Hindlimb muscle (tissue), 1 donor: ENCODE results near the gene TSPAN4. TPM values are rescaled to one million over a fixed set of nuclear protein-coding genes. Genes with fewer than 3 reads are reported as not detected.

Source experiments
- DNase-seq: peaks from one replicate; pipeline ENCODE4 v3.0.0-alpha.2; 2013
- polyA plus RNA-seq: library from polyadenylated mRNA; unstranded; fragments of 120-200 nt; gene quantifications from one replicate; pipeline ENCODE4 v1.2.1, GENCODE V29; 2013; ENCODE audit not compliant: insufficient read length

TSPAN4 gene
- polyA plus RNA-seq, 1 donor, result 55.0 TPM

GRCh38 chr11:889257-889656 lies 46.6 kb downstream of the TSPAN4 start:
- no peak for DNase-seq

GRCh38 chr11:889687-890475 lies 47.2 kb downstream of the TSPAN4 start:
- DNase-seq, result no peak

- DNase-seq, result no peak
Observed at GRCh38 chr11:890794-891540, 48.3 kb downstream of the TSPAN4 start.

GRCh38 chr11:893008-893654 lies 50.5 kb downstream of the TSPAN4 start:
- DNase-seq, result no peak

DNA sequence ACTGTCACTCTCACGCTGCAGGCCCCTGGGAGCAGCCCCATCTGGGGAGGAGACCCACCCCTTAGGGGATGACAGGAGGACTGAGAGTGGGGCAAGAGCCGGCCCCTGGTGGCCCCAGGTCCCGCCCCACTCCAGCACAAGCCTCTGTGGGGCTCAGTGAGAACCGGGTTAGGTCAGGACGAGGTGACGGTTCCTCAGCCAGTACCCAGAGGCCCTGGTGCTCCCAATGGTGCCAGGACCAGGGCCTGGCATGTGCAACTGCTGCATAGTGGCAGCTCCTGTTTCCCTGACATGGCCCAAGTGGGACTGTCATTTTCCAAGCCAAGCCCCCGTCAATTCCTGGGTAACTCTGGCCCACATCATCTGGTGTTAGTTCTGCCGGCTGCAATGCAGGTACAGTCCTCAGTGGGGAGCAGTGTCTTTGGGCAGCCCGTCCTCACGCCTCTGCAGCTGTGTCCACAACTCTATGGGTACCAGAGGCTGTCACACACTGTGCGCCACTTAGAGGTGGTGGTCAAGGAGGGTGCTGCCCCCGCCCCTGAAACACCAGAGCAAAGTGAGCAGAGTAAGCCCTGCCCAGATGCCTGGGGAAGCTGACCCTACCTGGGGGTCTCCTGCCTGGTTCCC lies 52.0 kb downstream of the TSPAN4 start:
- no peak for DNase-seq

DNA sequence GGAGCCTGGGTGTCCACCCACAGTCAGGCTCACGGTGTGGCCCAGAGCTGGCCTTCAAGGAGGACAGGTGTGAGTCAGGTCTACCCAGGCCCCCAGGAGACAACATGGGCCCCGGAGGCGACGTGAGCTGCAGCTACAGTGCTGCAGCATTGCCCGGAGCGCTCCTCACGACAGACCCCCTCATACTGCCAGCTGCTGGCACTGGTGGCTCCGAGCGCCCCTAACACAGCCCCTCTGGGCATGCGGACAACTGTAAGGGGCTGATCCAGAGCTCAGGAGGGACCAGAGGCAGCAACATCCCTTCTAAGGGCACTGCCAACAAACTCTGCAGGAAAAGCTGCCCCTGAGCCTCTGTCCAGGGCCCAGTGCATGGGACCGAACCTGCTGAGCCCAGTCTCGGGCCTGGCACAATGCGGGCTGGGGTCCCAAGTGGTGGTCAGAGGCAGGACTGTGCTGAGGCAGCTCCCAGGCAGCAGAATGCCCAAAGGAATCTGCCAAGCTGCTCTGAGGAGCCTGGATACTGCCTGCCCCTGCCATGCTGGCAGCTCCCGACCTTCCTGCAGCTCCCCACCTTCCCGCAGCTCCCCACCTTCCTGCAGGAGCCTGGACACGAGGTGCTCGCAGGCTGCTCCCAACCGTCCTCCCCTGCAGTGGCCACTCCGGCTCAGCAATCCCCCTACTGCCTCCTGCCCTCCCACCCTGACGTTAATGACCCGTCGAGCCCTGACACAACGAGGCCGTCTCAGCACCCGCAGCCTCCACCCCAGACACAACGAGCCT lies 52.9 kb downstream of the TSPAN4 start:
- DNase-seq, result no peak

- peak; percentile 50 for DNase-seq
Observed at GRCh38 chr11:897253-898142, 54.8 kb downstream of the TSPAN4 start.

DNA sequence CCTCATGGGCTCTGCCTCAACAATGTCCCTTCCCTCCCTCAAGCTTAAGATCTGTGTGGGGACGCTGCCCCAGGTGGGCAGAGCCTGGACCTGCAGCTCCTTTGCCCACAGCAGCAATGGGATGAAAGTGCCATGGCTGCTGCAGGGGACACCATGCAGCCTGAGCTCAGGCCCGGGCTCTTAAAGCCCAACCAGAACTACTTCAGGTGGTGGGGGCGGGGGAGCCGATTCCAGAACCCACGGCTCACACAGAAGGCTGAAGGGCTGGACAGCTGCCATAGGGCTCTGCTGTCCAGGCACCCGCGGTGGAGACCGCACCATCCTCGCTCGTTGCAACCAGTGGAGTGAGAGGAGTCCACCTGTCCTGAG lies 55.5 kb downstream of the TSPAN4 start:
- DNase-seq, result no peak

- peak; percentile 29 for DNase-seq
Observed at GRCh38 chr11:898540-899190, 56.0 kb downstream of the TSPAN4 start.

DNA sequence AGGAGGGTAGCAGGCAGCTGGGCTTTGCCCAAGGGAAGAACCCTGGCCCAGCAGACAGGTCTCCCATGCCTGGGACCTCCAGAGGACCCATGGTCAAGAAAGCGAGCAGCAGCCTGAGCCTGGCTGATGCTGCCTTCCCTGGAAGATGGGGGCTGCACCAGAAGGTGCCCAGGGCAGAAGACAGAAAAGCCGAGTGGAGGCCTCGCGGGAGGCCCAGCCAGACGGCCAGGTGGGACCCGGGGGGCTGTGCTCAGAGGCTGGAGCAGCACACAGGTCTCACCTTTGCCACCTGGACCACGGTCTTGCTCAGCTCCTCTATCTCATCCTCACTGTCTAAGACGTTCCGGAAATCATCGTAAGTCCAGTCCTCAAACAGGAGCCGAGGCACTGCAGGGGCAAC lies 57.1 kb downstream of the TSPAN4 start:
- DNase-seq, result no peak

DNA sequence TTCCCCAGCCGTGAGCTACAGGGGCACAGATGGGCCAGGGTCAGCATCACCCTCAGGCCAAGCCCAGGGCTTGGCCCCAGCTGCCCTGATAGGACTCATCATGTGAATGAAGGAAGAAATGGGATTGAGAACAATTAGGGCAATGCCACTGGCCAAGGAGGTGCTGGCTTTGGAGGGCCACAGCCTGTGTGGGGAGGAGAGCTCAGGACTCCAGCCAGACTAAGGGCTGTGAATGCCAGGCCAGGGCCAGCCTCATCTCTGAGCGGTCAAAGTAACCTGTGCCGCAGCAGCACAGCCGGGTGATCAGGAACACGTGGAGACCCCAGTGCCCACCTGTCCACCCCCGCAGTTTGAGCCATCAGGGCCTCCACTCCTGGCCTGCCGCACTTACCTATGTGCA lies 57.9 kb downstream of the TSPAN4 start:
- DNase-seq, result no peak

DNA sequence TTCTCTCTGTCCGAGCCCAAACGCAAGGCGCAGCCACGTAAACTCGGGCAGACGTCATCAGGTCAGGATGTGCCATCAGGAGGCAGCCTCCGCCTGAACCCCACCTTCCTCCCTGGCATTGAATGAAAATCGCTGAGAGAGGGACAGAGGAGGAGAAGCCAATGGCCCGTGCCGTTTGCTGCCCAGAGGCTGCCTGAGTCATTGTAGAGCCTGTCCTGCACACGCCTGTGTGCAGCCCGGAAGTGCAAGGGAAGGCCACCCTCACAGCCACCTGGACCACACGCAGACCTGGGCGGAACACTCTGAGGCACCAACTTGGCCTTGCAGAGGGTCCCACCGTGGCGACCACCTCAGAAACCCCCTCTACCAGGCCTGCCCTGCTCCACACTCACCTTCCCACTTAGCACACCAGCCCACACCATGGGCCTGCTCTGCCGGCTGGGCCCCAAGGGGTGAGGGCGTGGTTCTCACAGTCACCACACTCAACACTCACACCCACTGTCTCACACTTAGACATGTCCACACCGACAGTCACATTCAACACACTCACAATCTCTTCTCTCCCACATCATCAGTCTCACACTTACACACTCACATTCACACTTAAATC lies 58.9 kb downstream of the TSPAN4 start:
- DNase-seq, result no peak

DNA sequence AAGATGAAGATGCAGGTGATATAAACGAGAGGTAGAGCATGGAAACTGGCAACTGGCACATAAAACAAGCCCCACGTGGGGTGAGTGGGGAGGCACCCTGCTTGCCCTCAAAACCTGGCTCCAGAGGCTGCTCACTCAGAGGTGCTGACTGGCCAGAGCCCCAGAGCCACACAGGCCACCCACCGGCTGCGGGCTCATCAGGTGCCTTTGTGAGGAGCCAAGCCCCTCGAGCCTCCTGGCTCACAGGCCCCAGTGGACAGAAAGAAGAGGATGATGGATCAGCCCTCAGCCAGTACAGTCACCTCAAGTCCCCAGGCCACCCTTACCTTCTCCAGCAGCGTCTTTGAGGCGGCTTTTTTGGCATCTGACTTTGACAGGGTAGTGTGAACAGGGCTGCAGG lies 61.7 kb downstream of the TSPAN4 start:
- DNase-seq, result no peak

DNA sequence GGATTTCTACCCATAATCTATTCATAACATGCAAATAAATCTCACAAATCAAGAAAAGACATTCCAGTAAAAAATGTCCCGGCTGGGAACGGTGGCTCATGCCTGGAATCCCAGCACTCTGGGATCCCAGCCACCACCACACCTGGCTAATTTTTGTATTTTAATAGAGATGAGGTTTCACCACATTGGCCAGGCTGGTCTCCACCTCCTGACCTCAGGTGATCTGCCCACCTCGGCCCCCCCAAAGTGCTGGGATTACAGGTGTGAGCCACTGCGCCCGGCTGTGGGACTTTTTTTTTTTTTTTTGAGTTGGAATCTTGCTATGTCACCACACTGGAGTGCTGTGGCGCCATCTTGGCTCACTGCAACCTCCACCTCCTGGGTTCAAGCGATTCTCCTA lies 63.3 kb downstream of the TSPAN4 start:
- no peak for DNase-seq

DNA sequence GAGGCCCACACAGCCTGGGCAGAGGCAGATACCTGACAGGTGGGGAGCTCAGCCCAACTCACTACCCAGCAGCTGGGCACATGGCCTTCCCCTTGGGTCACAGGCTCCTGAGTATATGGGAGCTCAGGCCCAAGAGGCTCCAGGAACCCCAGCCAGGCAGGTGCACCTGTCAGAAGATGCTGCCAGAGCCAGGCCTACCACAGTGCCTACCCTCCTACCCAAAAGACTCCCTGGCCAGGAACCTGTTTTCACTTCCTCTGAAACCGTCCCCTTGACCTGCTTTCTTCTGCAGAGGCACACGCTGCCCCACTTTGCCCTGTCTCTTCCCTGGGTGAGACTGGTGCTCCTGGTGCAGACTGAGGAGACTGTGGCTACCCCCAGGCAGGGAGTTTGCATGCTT lies 65.0 kb downstream of the TSPAN4 start:
- DNase-seq, result no peak

- no peak for DNase-seq
Observed at GRCh38 chr11:908273-908672, 65.6 kb downstream of the TSPAN4 start.

DNA sequence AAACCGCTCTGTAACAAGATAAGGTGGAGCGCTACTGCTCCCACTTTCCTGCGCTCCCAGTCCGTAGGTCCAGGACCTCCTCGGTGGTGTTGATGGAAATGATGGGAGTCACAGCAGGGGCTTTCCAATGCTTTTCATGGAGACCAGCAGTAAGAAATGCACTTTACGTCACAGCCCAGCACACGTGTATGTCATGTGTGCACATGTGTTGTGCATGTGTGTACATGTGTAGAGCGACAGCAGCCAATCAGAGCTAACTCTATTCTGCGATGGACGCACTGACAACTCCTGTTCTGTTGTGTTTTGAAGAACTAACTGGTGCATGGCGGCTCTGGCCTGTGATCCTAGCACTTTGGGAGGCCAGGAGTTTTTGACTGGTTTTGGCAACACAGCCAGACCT lies 66.8 kb downstream of the TSPAN4 start:
- DNase-seq, result no peak

DNA sequence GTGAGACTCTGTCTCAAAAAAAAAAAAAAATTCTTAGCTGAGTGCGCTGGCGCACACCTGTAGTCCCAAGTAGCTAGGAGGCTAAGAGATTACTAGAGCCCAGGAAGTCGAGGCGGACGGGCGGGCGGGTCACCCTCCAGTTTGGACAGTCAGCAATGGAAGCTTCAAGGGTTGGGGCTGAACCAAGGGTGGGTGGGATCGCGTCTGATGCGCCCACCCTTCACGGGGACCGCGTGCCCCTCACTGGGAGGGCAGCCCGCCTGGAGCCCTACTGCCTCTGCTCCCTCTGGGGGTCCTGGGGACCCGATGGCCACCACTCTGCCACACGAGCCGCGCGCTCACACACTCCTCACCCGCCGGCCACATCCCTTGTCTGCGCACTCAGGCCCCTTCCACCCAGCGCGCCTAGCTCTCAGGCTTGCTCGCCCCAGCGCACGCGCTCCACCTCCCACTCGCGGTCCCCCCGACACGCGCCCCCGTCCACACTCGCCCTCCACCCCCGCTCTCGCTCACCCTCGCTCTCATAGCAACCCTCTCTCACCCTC lies 67.5 kb downstream of the TSPAN4 start:
- no peak for DNase-seq

DNA sequence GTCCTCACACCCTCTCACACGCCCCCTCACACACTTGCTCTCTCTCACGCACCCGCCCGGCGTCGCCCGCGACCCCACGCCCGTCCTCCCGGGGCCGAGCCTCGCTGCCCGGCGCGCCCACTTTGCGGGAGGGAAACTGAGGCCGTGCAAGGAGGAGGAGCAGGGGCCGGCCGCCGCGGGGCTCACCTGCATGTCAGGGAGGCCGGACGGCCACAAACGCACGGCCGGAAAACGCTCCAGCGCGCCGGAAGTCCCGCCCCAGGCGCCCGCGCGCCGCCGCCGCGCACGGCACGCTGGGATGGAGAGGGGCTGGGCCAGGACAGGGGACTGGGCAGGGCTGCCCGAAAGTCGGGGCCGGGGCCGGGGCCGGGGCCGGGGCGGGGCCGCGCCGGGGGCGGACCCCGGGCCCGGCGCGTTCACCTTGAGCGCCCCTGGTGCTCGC lies 68.0 kb downstream of the TSPAN4 start, which contains the start of gene CHID1:
Gene CHID1, minus strand, starts transcription at position 222 of the 442 bp plus-strand sequence. CDS start 5,994 bp downstream, outside the sequence.
- peak; percentile 92 for DNase-seq
